Neuronal stem cell (in vitro differentiated cells): ENCODE measurements around the gene FGF21.

Source experiments
- DNase-seq: peaks from one replicate; pipeline ENCODE4 v3.0.0-alpha.2; 2013; ENCODE audit warnings: low spot score
- H2AFZ ChIP-seq: one replicate; pipeline ENCODE4 v1.6.1; 2013; ENCODE audit warnings: mild to moderate bottlenecking, low read length, inconsistent platforms
- H2AK5ac ChIP-seq: 2 replicates; pipeline ENCODE4 v1.6.1; 2013; ENCODE audit warnings: low read depth, mild to moderate bottlenecking, inconsistent platforms, low read length, moderate library complexity, mixed read lengths
- H2BK120ac ChIP-seq: 2 replicates; pipeline ENCODE4 v1.6.1; 2013; ENCODE audit warnings: low read depth, mild to moderate bottlenecking, inconsistent platforms, low read length, moderate library complexity, mixed read lengths
- H2BK12ac ChIP-seq: one replicate; pipeline ENCODE4 v1.6.1; 2013; ENCODE audit warnings: low read length, inconsistent platforms
- H2BK15ac ChIP-seq: 2 replicates; pipeline ENCODE4 v1.6.1; 2013; ENCODE audit warnings: mild to moderate bottlenecking, low read length, inconsistent platforms, mixed read lengths
- H2BK5ac ChIP-seq: one replicate; pipeline ENCODE4 v1.6.1; 2013; ENCODE audit warnings: inconsistent platforms, mild to moderate bottlenecking, low read length, moderate library complexity
- H3K14ac ChIP-seq: one replicate; pipeline ENCODE4 v1.6.1; 2013; ENCODE audit warnings: low read length, inconsistent platforms
- H3K18ac ChIP-seq: 2 replicates; pipeline ENCODE4 v1.6.1; 2013; ENCODE audit warnings: low read length, inconsistent platforms
- H3K23ac ChIP-seq: 2 replicates; pipeline ENCODE4 v1.6.1; 2013; ENCODE audit warnings: low read depth, mild to moderate bottlenecking, mixed read lengths, low read length, inconsistent platforms; ENCODE audit not compliant: poor library complexity
- H3K27ac ChIP-seq: replicated peaks from 3 replicates; pipeline ENCODE4 v1.5.1; 2013; ENCODE audit warnings: low read length, inconsistent platforms
- H3K27me3 ChIP-seq, 3 experiments: 2 replicates each; pipeline ENCODE4 v1.6.1; 2013; ENCODE audit warnings: low read length in 3 of 3, mild to moderate bottlenecking in 2 of 3, inconsistent platforms in 1 of 3, low read depth in 1 of 3, mixed read lengths in 1 of 3, moderate library complexity in 1 of 3; ENCODE audit not compliant: control insufficient read depth in 3 of 3, insufficient read depth in 3 of 3
- H3K36me3 ChIP-seq, 2 donors: replicated peaks in 1 of 2; 2 replicates each; pipeline ENCODE4 v1.6.1; 2013; ENCODE audit warnings: low read length in 2 of 2; ENCODE audit not compliant: control insufficient read depth in 2 of 2, insufficient read depth in 2 of 2
- H3K4ac ChIP-seq: 2 replicates; pipeline ENCODE4 v1.6.1; 2013; ENCODE audit warnings: inconsistent platforms, mild to moderate bottlenecking, low read length, moderate library complexity
- H3K4me1 ChIP-seq, 2 donors: 1 replicate in 1 of 2; 2 replicates in 1 of 2; pipeline ENCODE4 v1.6.1; 2013; ENCODE audit warnings: low read length in 2 of 2, low read depth in 1 of 2; ENCODE audit not compliant: control insufficient read depth in 2 of 2, insufficient read depth in 1 of 2
- H3K4me2 ChIP-seq: one replicate; pipeline ENCODE4 v1.6.1; 2013; ENCODE audit warnings: mild to moderate bottlenecking, low read length, inconsistent platforms; ENCODE audit not compliant: insufficient read depth, poor library complexity, severe bottlenecking
- H3K4me3 ChIP-seq, 2 donors: 2 replicates each; pipeline ENCODE4 v1.5.1; 2013; ENCODE audit warnings: low read length in 2 of 2, mild to moderate bottlenecking in 2 of 2, inconsistent platforms in 1 of 2, moderate library complexity in 1 of 2
- H3K79me1 ChIP-seq: one replicate; pipeline ENCODE4 v1.6.1; 2013; ENCODE audit warnings: low read depth, mild to moderate bottlenecking, inconsistent platforms, low read length, moderate library complexity
- H3K9ac ChIP-seq: one replicate; pipeline ENCODE4 v1.6.1; 2013; ENCODE audit warnings: mild to moderate bottlenecking, low read depth, low read length, inconsistent platforms; ENCODE audit not compliant: poor library complexity
- H3K9me3 ChIP-seq, 2 donors: replicated peaks in 1 of 2; 2 replicates each; pipeline versions ENCODE3 to v1.6.1; 2013; ENCODE audit warnings: low read length in 2 of 2, mild to moderate bottlenecking in 2 of 2, inconsistent platforms in 1 of 2, low read depth in 1 of 2, mixed read lengths in 1 of 2, moderate library complexity in 1 of 2; ENCODE audit not compliant: control insufficient read depth in 2 of 2, insufficient read depth in 1 of 2
- H4K8ac ChIP-seq: one replicate; pipeline ENCODE4 v1.6.1; 2013; ENCODE audit warnings: low read depth, mild to moderate bottlenecking, inconsistent platforms, low read length, moderate library complexity
- H4K91ac ChIP-seq: one replicate; pipeline ENCODE4 v1.6.1; 2013; ENCODE audit warnings: low read length, low read depth, mild to moderate bottlenecking, inconsistent platforms; ENCODE audit not compliant: poor library complexity
- WGBS, 2 donors: extraction: QIAGEN DNeasy Blood & Tissue Kit; methylation state at CpG; one replicate each; pipeline ENCODE4 v1.1.7; 2013; ENCODE audit warnings: missing lambda C conversion rate in 2 of 2, mixed read lengths in 1 of 2; ENCODE audit not compliant: insufficient read length in 2 of 2, insufficient replicate concordance in 1 of 2; ENCODE audit errors: extremely low coverage in 2 of 2; 5-methylcytosine and 5-hydroxymethylcytosine counted together

The FGF21 gene

DNA sequence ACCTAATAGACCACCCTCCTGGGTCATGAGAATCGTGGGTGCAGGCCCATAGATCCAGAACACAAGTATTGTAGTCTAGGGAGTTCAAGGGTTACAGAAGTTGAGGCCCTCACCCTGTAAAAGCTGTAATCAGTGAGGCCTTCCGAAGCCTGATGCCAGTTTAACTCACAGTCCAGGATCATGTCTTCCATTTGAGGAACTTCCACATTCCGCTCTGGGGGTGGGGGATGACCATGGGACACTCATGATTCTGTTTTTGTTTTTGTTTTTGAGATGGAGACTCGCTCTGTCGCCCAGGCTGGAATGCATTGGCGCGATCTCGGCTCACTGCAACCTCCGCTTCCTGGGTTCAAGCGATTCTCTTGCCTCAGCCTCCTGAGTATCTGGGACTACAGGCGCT is 13.2 kb upstream of the FGF21 start:
- no peak overlapping the region for H2BK5ac ChIP-seq
- no peak overlapping the region for H3K14ac ChIP-seq
- no peak overlapping the region for H2BK120ac ChIP-seq
- no peak overlapping the region for H3K18ac ChIP-seq
- peaks cover 9 to 32% (median 25%) of the 10 kb centered on the region in 3 experiments for H3K27me3 ChIP-seq
- H4K8ac ChIP-seq: no peak overlapping the region
- H3K9ac ChIP-seq: no peak overlapping the region
- H3K4me2 ChIP-seq: no peak overlapping the region
- H3K36me3 ChIP-seq: no peaks in the 10 kb centered on the region
- H3K9me3 ChIP-seq: peaks cover 3 to 4% of the 10 kb centered on the region in 2 donors
- peak overlapping the region; percentile 10 for H2AK5ac ChIP-seq
- H4K91ac ChIP-seq: no peak overlapping the region
- no peak overlapping the region for H3K27ac ChIP-seq
- peak overlapping the region; percentile 4 for H2BK12ac ChIP-seq
- no peak overlapping the region for H3K23ac ChIP-seq
- H3K79me1 ChIP-seq: no peaks in the 10 kb centered on the region
- H3K4me1 ChIP-seq: peaks cover 3 to 8% of the 10 kb centered on the region in 2 donors
- WGBS, 2 donors: no CpG with 5 or more reads among the region's 11 CpGs
- no peak for DNase-seq
- H3K4ac ChIP-seq: peak overlapping the region; percentile 8
- no peak overlapping the region for H2AFZ ChIP-seq
- H2BK15ac ChIP-seq: no peak overlapping the region
- no peak overlapping the region for H3K4me3 ChIP-seq

DNA sequence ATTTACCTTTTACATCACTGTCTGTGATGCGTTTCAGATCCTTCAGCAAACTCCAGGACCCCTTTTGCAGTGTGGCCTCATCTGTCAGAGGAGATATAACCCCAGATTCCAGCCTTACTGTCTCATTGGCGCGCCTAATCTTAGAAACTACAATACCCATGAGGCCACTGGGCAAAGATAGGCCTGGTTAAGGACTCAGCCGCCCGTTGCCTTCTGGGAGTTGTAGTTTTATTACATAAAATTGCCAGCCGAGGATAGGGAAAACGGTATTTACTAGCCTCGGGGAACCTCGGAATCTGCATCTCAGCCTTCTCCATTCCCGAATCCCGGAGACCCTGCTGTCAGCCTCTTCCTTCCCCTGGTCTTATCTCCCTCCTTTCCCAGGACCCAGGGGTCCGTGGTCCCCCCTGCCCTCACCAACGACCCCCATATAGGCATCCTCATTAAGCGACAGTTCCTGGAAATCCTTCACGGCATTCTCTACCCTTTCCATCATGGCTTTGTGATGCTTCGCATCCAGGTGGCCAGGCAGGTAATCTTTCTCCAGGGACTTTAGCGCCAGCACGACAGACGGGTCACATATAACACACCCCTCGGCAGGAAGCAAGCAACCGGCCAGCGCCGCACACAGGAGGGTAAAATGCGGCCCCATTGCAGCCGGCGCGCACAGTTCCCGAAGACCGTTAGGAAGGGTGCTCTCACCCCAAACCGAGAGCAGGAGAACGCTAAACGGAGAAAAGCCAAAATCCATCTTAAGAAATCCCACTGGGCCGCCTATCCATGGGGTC is 9.9 kb upstream of the FGF21 start:
- peak overlapping the region in 1 of 2 donors; percentile 14 for H3K4me3 ChIP-seq
- peaks cover 4 to 6% of the 10 kb centered on the region in 2 donors for H3K9me3 ChIP-seq
- H3K4ac ChIP-seq: no peak overlapping the region
- H3K79me1 ChIP-seq: no peaks in the 10 kb centered on the region
- peak overlapping the region; percentile 30 for H3K27ac ChIP-seq
- H2BK5ac ChIP-seq: no peak overlapping the region
- no peak overlapping the region for H3K4me2 ChIP-seq
- no CpG with 5 or more reads among the region's 33 CpGs for WGBS, 2 donors
- no peak overlapping the region for H3K18ac ChIP-seq
- DNase-seq: no peak
- no peak overlapping the region for H4K91ac ChIP-seq
- peak overlapping the region; percentile 40 for H2BK15ac ChIP-seq
- H4K8ac ChIP-seq: no peak overlapping the region
- no peak overlapping the region for H3K23ac ChIP-seq
- H2BK12ac ChIP-seq: no peak overlapping the region
- H2AFZ ChIP-seq: peak overlapping the region; percentile 19
- H3K9ac ChIP-seq: no peak overlapping the region
- H3K27me3 ChIP-seq: peaks cover 0 to 36% (median 10%) of the 10 kb centered on the region in 3 experiments
- no peak overlapping the region for H3K14ac ChIP-seq
- H3K4me1 ChIP-seq: peaks cover 0 to 3% of the 10 kb centered on the region in 2 donors
- H3K36me3 ChIP-seq: no peaks in the 10 kb centered on the region
- H2AK5ac ChIP-seq: peak overlapping the region; percentile 8
- H2BK120ac ChIP-seq: no peak overlapping the region

DNA sequence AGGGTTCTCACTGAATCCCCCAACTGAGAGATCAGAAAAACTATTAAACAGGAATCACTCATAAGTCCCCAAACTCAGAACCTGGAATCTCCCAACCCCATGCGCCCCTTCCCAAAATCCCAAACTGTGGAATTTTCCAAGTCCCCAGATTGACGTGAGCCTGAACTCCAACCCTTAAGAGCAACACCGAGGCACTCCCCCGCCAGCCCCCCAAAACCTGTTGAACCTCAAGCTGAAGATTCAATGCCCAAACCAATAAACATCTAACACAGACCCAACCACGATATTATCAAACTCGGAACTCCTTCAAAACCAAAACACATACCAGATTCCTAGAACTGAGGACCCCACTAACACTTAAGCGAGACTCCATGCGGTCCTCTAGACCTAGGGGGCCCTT is 9.2 kb upstream of the FGF21 start:
- H3K18ac ChIP-seq: peak overlapping the region; percentile 55
- no peak overlapping the region for H3K14ac ChIP-seq
- H3K9me3 ChIP-seq: peaks cover 4 to 8% of the 10 kb centered on the region in 2 donors
- peak overlapping the region; percentile 51 for H2AK5ac ChIP-seq
- H2BK12ac ChIP-seq: no peak overlapping the region
- H2BK5ac ChIP-seq: no peak overlapping the region
- H4K91ac ChIP-seq: no peak overlapping the region
- no peak overlapping the region for H3K27ac ChIP-seq
- no peak overlapping the region for H2BK120ac ChIP-seq
- H3K79me1 ChIP-seq: no peaks in the 10 kb centered on the region
- no peak overlapping the region for H3K4me3 ChIP-seq
- no peak for DNase-seq
- H3K36me3 ChIP-seq: no peaks in the 10 kb centered on the region
- no peak overlapping the region for H2BK15ac ChIP-seq
- no peak overlapping the region for H3K9ac ChIP-seq
- no peak overlapping the region for H4K8ac ChIP-seq
- no peak overlapping the region for H3K4me2 ChIP-seq
- peaks cover 0 to 36% (median 6%) of the 10 kb centered on the region in 3 experiments for H3K27me3 ChIP-seq
- no peak overlapping the region for H3K23ac ChIP-seq
- no peak overlapping the region for H3K4ac ChIP-seq
- H2AFZ ChIP-seq: no peak overlapping the region
- peaks cover 0 to 3% of the 10 kb centered on the region in 2 donors for H3K4me1 ChIP-seq
- no CpG with 5 or more reads among the region's 8 CpGs for WGBS, 2 donors

DNA sequence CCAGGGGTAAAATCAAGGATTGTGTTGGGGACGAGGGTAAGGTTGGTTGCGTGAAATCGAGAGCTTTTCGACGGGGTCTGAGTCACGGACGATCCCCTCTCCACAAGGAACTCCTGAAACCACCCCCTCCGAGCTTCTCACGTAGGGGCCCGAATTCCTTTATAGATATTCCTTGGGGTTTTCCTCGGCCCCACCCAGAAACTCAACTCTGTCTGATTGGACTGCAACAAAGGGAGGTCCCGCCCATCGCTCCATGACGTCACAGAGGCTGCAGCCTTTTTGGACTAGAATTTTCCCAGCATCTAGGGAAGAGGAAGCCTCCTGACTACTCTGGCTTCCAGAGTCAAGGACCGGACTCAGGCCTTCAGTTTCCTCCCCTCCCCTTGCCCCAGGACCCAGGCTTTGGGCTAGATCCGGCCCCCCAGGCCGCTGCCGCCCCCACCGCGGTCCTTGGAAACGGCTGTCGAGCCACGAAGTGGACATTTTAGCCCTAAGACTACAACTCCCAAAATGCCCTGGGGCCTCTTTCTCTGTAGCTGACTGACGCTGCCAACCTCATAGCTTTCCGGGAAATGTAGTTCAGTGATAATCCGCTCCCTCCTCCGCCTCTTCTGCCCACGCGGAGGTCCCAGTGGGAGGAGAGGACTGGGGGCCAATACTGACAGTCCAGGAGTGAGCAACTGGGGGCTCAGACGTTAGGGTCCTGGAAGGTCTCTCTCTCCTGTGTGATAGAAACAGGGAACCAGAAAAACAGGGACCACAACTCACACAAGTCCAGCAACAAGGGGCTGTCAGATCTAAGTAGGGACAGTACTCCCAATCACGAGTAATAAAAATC is 8.4 kb upstream of the FGF21 start, which contains the start of gene IZUMO1:
TSS of gene IZUMO1 (minus strand) at position 172 of the 838 bp plus-strand sequence. CDS start 1,050 bp downstream, outside the sequence.
- no peak within 1 kb of the TSS for H3K9ac ChIP-seq
- peaks cover 0 to 2% of the 10 kb centered on the region in 2 donors for H3K4me1 ChIP-seq
- no CpG with 5 or more reads among the region's 31 CpGs for WGBS, 2 donors
- H3K9me3 ChIP-seq: peaks cover 4 to 8% of the 10 kb centered on the region in 2 donors
- no peaks in the 10 kb centered on the region for H3K36me3 ChIP-seq
- peak within 1 kb of the TSS; percentile 72 for H3K27ac ChIP-seq
- H3K79me1 ChIP-seq: no peaks in the 10 kb centered on the region
- peak; percentile 83 for DNase-seq
- peak within 1 kb of the TSS; percentile 47 for H3K23ac ChIP-seq
- peak within 1 kb of the TSS; percentile 51 for H2AK5ac ChIP-seq
- H4K91ac ChIP-seq: no peak within 1 kb of the TSS
- H2BK15ac ChIP-seq: peak within 1 kb of the TSS; percentile 40
- no peak within 1 kb of the TSS for H2BK12ac ChIP-seq
- H3K4ac ChIP-seq: no peak within 1 kb of the TSS
- H4K8ac ChIP-seq: no peak within 1 kb of the TSS
- H2BK120ac ChIP-seq: no peak within 1 kb of the TSS
- peak within 1 kb of the TSS; percentile 96 for H3K18ac ChIP-seq
- peak within 1 kb of the TSS; percentile 92 for H2AFZ ChIP-seq
- H3K27me3 ChIP-seq: peaks cover 0 to 36% (median 6%) of the 10 kb centered on the region in 3 experiments
- peak within 1 kb of the TSS; percentile 82 for H3K4me2 ChIP-seq
- peak within 1 kb of the TSS; percentile 35 to 85 for H3K4me3 ChIP-seq
- no peak within 1 kb of the TSS for H3K14ac ChIP-seq
- no peak within 1 kb of the TSS for H2BK5ac ChIP-seq
